Stimulated activated CD8-positive, alpha-beta memory T cell treated with anti-CD3 and anti-CD28 coated beads, Interleukin-4, amount 100 ng/mL, for 1 hour (primary cell): Measurements from ENCODE around the gene PPP5C.
"Not testable (repeated sequence)": the region's sequence is repeated elsewhere in the genome, so short reads cannot be mapped to it uniquely, and the experiment has no call there.

Experiments
- DNase-seq, 2 donors: peaks; one replicate each; pipeline ENCODE4 v3.0.0-alpha.2; 2020; ENCODE audit warnings: low read depth in 2 of 2, low spot score in 1 of 2

PPP5C gene

GRCh38 chr19:46384396-46384795, 37.5 kb downstream of the PPP5C start:
- no peak for DNase-seq

- no peak for DNase-seq
Measured at GRCh38 chr19:46385636-46386035, 38.7 kb downstream of the PPP5C start.

- no peak for DNase-seq
Measured at GRCh38 chr19:46386151-46386550, 39.3 kb downstream of the PPP5C start.

GRCh38 chr19:46386996-46387712, 40.3 kb downstream of the PPP5C start:
- no peak for DNase-seq

GRCh38 chr19:46387713-46388130, 40.8 kb downstream of the PPP5C start:
- DNase-seq, result no peak

- DNase-seq, result no peak
Measured at GRCh38 chr19:46388311-46389095, 41.6 kb downstream of the PPP5C start.

- no peak for DNase-seq
Measured at GRCh38 chr19:46390121-46390858, 43.4 kb downstream of the PPP5C start.

GRCh38 chr19:46390866-46391265, 44.0 kb downstream of the PPP5C start:
- DNase-seq, result no peak

- DNase-seq, result no peak
Measured at GRCh38 chr19:46391296-46392251, 44.7 kb downstream of the PPP5C start.

- no peak for DNase-seq
Measured at GRCh38 chr19:46392252-46392801, 45.4 kb downstream of the PPP5C start.

- no peak for DNase-seq
Measured at GRCh38 chr19:46392837-46393236, 46.0 kb downstream of the PPP5C start.

GRCh38 chr19:46393456-46394401, 46.8 kb downstream of the PPP5C start:
- no peak for DNase-seq

GRCh38 chr19:46394402-46394797, 47.5 kb downstream of the PPP5C start:
- no peak for DNase-seq

- DNase-seq, result not testable (repeated sequence)
Measured at GRCh38 chr19:46397801-46398479, 51.1 kb downstream of the PPP5C start.

GRCh38 chr19:46402725-46403124, 55.8 kb downstream of the PPP5C start:
- no peak for DNase-seq

GRCh38 chr19:46404055-46404752, 57.3 kb downstream of the PPP5C start:
- DNase-seq, result no peak

- no peak for DNase-seq
Measured at GRCh38 chr19:46404753-46405468, 58.0 kb downstream of the PPP5C start.
